ENCODE measurements around the gene SYT2.
"Not testable (repeated sequence)": the region's sequence is repeated elsewhere in the genome, so short reads cannot be mapped to it uniquely, and the experiment has no call there.

Gene SYT2

DNA sequence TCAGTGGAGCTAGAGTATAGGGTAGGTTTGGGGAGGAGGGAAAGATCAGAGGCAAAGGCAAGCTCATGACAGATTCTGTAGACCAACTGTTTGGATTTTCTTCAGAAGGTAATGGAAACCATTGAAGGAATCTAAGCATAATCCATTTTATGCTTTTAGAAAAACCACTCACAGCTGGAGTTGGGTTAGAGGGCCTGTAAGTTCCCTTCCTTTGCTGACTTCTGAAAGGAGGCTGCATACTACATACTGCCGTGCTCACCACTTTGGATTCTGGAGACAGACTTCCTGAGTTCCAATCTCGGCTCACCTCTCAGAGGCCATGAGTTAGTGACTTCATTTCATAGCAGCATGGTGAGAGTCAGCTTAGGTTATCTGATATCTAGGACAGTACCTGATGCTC, 6.4 kb upstream of the SYT2 start:
- H3K9me3 Mint-ChIP-seq, result no peaks in the 10 kb centered on the region
- H3K4me1 Mint-ChIP-seq (ENCODE audit: low read depth), result no peaks in the 10 kb centered on the region
- no peaks in the 10 kb centered on the region for H3K36me3 Mint-ChIP-seq (ENCODE audit: low read depth)
- H3K27ac Mint-ChIP-seq, result no peak overlapping the region
- H3K4me3 Mint-ChIP-seq, result no peak overlapping the region
- intact Hi-C loops (cut with micrococcal nuclease), result loop anchor here (5.0 to 10.0 kb wide), 2 partner anchors 254 to 372 kb away; partner anchors contain the start of genes PPP1R12B and UBE2T
- H3K27me3 Mint-ChIP-seq, result peaks cover 86% of the 10 kb centered on the region

DNA sequence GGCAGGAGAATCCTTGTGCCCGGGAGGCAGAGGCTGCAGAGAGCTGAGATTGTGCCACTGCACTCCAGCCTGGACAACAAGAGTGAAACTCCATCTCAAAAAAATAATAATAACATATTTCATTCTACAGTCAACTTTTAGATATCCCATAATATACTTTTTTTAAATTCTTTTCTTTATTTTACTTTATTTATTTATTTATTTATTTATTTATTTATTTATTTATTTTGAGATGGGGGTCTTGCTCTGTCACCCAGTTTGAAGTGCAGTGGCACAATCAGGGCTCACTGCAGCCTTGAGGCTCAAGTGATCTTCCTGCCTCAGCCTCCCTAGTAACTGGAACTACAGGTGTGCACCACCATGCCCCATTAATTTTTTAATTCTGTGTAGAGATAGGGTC, 3.9 kb upstream of the SYT2 start:
- not testable (repeated sequence) for H3K27ac Mint-ChIP-seq; H3K36me3 Mint-ChIP-seq (ENCODE audit: low read depth); H3K4me1 Mint-ChIP-seq (ENCODE audit: low read depth); H3K9me3 Mint-ChIP-seq; H3K4me3 Mint-ChIP-seq
- H3K27me3 Mint-ChIP-seq, result peaks cover 93% of the 10 kb centered on the region
- intact Hi-C loops (cut with micrococcal nuclease), result loop anchor here (10.0 kb wide), 1 partner anchor 369 kb away; the partner anchor contains the start of genes PPP1R12B and UBE2T

DNA sequence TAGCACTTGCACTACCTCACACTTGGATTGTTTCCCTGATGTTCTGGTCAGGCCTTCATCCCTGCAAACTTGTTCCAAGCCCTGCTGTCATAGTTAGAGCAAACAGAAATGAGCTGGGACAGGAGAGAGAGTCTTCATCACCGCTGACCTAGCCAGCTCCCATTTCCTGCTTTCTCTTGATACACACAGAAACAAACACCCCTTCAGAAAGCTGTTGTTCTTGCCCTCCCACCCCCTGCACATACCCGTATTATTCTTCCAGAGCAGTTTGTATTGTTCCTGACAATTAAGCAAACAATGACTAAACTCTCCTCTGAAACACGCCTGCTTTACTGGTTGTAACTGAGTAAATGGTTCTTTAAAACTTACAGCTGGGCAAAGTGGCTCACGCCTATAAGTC, 2.9 kb upstream of the SYT2 start:
- no peaks in the 10 kb centered on the region for H3K4me1 Mint-ChIP-seq (ENCODE audit: low read depth)
- H3K27me3 Mint-ChIP-seq, result peaks cover 94% of the 10 kb centered on the region
- H3K4me3 Mint-ChIP-seq, result no peak overlapping the region
- intact Hi-C loops (cut with micrococcal nuclease), result loop anchor here (10.0 kb wide), 1 partner anchor 368 kb away; the partner anchor contains the start of genes PPP1R12B and UBE2T
- no peaks in the 10 kb centered on the region for H3K36me3 Mint-ChIP-seq (ENCODE audit: low read depth)
- H3K9me3 Mint-ChIP-seq, result no peaks in the 10 kb centered on the region
- H3K27ac Mint-ChIP-seq, result no peak overlapping the region

DNA sequence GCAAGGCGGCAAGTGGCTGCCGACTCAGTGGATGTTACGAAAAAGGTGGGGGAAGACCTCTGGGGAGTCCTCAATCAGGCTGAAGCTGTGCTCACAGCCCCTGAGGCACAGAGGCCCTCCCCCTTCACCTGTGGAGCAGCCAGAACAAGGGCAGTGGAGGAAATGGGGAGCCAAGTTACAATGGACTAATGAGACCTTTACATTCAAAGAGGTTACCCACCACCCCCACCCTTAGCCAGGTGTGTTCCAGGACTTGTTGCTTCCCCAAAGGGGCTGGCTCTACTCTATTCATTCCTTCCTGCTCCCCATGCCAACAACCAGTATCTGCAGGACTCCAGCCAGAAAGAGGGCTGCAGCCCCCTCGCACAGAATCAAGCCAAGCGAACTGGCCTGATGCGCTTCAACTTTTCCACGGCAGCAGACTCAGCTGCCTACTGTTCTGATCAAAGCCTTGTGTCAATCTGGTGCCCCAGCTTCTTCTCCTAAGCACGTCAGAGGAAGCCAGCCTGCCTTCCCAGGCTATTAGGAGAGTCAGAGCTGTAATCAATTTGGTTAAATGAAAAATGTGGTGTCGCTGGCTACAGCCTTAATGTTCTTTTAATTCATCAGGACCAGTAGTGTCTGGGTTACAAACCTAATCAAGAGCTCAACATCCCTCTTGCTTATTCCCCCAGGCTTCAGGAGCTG, 1.8 kb upstream of the SYT2 start:
- no peak overlapping the region for H3K27ac Mint-ChIP-seq
- H3K36me3 Mint-ChIP-seq (ENCODE audit: low read depth), result no peaks in the 10 kb centered on the region
- H3K9me3 Mint-ChIP-seq, result no peaks in the 10 kb centered on the region
- no peak overlapping the region for H3K4me3 Mint-ChIP-seq
- intact Hi-C loops (cut with micrococcal nuclease), result loop anchor here (10.0 kb wide), 1 partner anchor 367 kb away; the partner anchor contains the start of genes PPP1R12B and UBE2T
- H3K27me3 Mint-ChIP-seq, result peaks cover 94% of the 10 kb centered on the region
- no peaks in the 10 kb centered on the region for H3K4me1 Mint-ChIP-seq (ENCODE audit: low read depth)

DNA sequence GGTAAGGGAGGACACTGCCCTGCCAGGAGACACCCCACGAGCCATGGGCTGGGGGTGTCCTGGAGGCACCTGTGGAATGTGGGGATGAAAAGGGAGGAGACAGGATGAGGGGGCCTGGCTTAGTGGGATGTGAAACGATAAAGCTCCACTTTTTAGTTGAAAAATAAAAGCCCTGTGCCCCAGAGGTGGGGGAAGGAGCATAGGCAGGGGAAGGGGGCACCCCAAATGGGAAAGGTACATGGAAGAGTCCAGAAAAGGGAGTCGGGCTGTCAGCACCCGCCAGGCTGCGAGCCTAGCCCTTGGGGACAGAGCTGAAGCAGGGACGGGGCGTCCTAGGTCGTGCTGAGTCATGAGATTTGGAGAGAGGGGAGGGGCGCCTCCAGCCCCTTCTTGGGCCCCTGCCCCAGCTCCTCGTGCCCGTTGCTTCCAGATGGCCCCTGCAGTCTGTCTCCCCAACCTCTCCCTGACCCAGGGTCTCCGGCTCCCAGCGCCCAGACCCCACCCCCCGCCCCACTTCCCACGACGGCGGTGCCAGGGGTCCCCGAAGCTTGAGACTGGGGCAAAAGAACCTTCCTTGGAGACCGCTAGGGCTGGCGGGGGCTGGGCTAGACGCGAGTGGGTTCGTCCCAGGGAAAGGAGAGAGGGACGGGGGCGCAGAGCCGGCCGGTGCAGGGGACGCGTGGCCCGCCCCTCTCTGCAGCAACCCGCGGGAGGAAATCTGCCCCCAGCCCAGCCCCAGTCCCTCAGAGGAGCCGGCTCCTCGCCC, 795 bp downstream of the SYT2 start:
- no peaks in the 10 kb centered on the region for H3K4me1 Mint-ChIP-seq (ENCODE audit: low read depth)
- peaks cover 95% of the 10 kb centered on the region for H3K27me3 Mint-ChIP-seq
- no peak overlapping the region for H3K4me3 Mint-ChIP-seq
- H3K9me3 Mint-ChIP-seq, result no peaks in the 10 kb centered on the region
- intact Hi-C loops (cut with micrococcal nuclease), result loop anchor here (10.0 kb wide), 1 partner anchor 365 kb away; the partner anchor contains the start of genes PPP1R12B and UBE2T
- no peak overlapping the region for H3K27ac Mint-ChIP-seq
- H3K36me3 Mint-ChIP-seq (ENCODE audit: low read depth), result no peaks in the 10 kb centered on the region

DNA sequence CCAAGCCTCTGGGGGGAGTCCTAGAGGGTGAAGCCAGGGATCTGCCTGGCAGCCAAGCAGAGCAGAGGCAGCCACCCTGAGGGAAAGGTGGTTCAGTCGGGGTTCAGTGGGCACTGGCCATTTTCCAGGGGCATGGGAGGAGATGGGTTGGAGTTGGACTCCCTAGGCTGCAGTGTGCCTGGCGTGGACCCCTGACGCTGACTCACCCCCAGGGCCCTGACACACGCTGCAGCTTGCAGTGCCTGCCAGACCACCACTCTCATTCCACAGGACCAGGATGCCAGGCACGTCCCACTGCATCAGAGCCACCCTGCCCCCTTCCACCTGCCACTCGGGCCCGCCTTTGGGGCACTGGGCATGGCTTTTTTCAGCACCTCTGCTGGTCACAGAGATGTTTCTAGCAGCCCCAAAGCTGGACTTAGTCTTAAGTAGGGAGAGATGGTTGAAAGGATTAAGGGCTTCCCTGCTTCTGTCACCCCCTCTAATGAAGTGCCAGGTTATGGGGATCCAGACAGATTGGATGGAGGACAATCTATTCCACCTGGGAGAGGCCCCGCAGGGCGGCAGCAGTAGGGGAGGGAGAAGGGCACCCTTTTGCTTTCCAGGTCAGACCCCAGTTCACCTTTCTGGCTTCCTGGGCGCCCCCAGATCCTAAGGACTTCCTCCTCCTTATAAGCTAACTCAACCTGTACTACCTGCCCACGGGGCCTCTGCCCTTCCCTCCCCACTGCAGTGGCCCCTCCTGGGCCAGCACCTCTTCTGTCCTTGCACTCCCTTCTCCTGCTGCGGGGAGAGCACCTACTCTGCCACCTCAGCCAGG, 1.6 kb downstream of the SYT2 start:
- H3K4me1 Mint-ChIP-seq (ENCODE audit: low read depth), result no peaks in the 10 kb centered on the region
- intact Hi-C loops (cut with micrococcal nuclease), result no loop called here
- H3K4me3 Mint-ChIP-seq, result no peak overlapping the region
- no peak overlapping the region for H3K27ac Mint-ChIP-seq
- no peaks in the 10 kb centered on the region for H3K36me3 Mint-ChIP-seq (ENCODE audit: low read depth)
- H3K27me3 Mint-ChIP-seq, result peaks cover 98% of the 10 kb centered on the region
- no peaks in the 10 kb centered on the region for H3K9me3 Mint-ChIP-seq

DNA sequence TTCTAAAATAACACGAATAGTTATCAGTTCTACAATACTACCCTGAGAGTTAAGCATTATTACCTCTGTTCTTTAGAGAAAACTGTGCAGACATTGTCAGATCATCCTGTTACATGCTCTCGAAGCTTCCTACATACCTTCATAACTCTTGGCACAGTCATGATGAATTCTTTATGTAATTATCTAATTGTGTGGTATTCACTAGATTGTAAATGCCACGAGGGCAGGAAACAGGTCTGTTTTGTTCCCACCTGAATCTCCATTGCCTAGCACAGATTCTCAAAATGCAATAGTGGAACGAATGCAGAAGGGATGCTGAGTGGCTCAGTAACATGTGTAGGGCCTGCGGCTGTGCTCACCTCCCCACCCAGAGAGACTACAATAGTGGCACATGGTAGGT, 3.4 kb downstream of the SYT2 start:
- intact Hi-C loops (cut with micrococcal nuclease), result no loop called here
- Mint-ChIP-seq H3K4me1 (ENCODE audit: low read depth) (no peaks in the 10 kb centered on the region), H3K27me3 (peaks cover 98% of the 10 kb centered on the region), H3K4me3 (no peak overlapping the region), H3K9me3 (no peaks in the 10 kb centered on the region), H3K27ac (no peak overlapping the region), H3K36me3 (ENCODE audit: low read depth) (no peaks in the 10 kb centered on the region)

DNA sequence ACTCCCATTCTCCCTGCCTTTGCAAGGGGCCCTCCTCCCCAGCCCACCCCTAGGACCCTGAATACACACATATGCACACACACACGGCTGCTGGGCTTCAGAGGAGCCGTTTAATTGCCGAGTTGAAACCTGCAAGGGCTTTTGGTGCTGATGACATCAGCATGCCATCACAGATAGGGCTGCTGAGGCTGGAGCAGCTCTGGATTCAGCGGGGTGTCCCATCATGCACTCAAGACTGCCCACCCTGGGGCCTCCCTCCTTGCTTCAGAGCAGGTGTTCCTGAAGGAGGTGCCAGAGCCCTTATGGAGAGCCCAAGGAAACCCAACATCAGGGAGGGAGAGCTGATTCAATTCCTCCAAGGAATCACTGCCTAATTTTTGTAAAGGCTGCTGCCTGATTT, 5.7 kb downstream of the SYT2 start:
- peaks cover 84% of the 10 kb centered on the region for H3K27me3 Mint-ChIP-seq
- no peaks in the 10 kb centered on the region for H3K36me3 Mint-ChIP-seq (ENCODE audit: low read depth)
- H3K9me3 Mint-ChIP-seq, result no peaks in the 10 kb centered on the region
- no peak overlapping the region for H3K4me3 Mint-ChIP-seq
- H3K27ac Mint-ChIP-seq, result no peak overlapping the region
- no peaks in the 10 kb centered on the region for H3K4me1 Mint-ChIP-seq (ENCODE audit: low read depth)
- intact Hi-C loops (cut with micrococcal nuclease), result no loop called here

DNA sequence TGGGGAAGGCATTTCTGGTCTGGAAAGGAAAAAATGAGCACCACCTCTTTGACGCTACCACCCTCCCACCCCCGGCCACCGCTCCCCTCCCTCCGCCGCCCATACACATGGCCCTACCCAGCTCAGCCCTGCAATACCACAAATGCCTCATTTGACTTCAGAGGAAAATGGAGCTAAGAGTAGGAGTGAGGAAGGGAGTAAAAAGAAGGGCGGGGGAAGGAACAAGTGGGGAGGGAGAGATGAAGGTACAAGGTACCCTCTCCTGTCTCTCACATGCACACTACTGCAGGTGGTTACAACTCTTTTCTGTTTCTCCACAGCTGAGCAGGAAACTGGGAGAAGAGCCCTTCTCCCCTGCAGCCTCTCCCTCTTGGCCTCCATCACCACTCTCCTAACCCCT, 7.1 kb downstream of the SYT2 start:
- Mint-ChIP-seq H3K4me1 (ENCODE audit: low read depth) (peaks cover 5% of the 10 kb centered on the region), H3K9me3 (no peaks in the 10 kb centered on the region), H3K27me3 (peaks cover 81% of the 10 kb centered on the region), H3K36me3 (ENCODE audit: low read depth) (no peaks in the 10 kb centered on the region), H3K27ac (no peak overlapping the region), H3K4me3 (no peak overlapping the region)
- intact Hi-C loops (cut with micrococcal nuclease), result no loop called here

DNA sequence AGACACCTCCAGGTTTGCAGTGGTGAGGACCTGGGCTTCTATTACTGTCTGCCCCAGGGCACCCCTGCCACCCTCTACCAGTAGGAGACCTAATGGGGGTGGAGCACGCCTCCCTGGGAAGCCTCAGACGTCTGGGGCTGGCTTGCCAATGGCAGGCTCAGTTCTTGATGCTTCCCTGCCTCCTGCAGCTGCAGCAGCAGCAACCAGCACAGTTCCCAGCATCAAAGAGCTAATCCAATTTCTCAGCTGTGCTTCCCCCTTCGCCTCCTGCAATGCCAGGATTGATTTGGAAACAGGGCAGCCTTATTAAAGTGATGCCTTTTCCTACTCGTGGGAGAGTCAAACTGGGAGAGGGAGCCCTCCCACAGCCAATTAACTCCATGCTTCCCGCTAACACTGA, 8.2 kb downstream of the SYT2 start:
- peaks cover 80% of the 10 kb centered on the region for H3K27me3 Mint-ChIP-seq
- no peaks in the 10 kb centered on the region for H3K36me3 Mint-ChIP-seq (ENCODE audit: low read depth)
- H3K4me1 Mint-ChIP-seq (ENCODE audit: low read depth), result peaks cover 6% of the 10 kb centered on the region
- no peak overlapping the region for H3K27ac Mint-ChIP-seq
- H3K4me3 Mint-ChIP-seq, result no peak overlapping the region
- intact Hi-C loops (cut with micrococcal nuclease), result no loop called here
- no peaks in the 10 kb centered on the region for H3K9me3 Mint-ChIP-seq

DNA sequence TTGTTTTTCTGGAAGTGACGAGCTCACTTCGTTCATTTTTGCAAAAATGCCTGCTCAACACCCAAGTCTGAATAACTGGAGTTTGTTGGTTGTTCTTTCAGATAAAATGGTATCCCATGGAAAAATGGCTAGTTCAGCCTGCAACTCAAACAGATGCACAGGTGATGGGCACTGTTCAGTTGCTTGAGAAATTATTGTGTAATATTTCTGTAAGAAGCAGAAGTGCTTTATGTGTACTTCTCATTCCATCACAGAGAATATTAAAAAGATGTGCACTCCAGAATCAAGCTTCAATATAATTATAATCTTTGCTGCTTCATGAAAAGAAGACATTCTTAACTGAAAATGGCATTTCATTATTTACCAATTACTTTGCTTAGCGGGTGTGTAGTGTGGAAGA, 9.1 kb downstream of the SYT2 start:
- intact Hi-C loops (cut with micrococcal nuclease), result no loop called here
- H3K4me1 Mint-ChIP-seq (ENCODE audit: low read depth), result peaks cover 6% of the 10 kb centered on the region
- H3K9me3 Mint-ChIP-seq, result no peaks in the 10 kb centered on the region
- H3K27ac Mint-ChIP-seq, result no peak overlapping the region
- peaks cover 80% of the 10 kb centered on the region for H3K27me3 Mint-ChIP-seq
- H3K4me3 Mint-ChIP-seq, result no peak overlapping the region
- no peaks in the 10 kb centered on the region for H3K36me3 Mint-ChIP-seq (ENCODE audit: low read depth)

DNA sequence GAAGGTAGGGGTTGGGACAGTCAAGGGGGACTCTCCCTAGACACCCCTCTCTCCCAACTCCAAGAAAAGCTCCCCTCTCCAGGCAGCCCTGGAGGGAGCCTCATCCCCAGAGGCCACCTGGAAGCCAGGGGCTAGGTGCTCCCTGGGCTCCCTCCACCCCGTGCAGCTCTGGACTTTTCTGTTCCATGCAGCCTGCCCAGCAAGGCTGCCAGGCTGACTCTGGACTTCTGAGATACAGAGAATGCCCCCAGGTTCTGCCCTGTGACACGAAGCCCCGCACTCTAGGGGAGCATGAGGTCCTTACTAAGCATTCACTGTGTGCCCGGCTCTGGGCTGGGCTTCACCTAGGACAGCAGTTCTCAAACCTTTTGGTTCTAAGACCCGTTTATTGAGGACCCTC, 10.2 kb downstream of the SYT2 start:
- H3K27me3 Mint-ChIP-seq, result peaks cover 80% of the 10 kb centered on the region
- no peak overlapping the region for H3K27ac Mint-ChIP-seq
- no peaks in the 10 kb centered on the region for H3K9me3 Mint-ChIP-seq
- no peak overlapping the region for H3K4me3 Mint-ChIP-seq
- peaks cover 6% of the 10 kb centered on the region for H3K4me1 Mint-ChIP-seq (ENCODE audit: low read depth)
- no peaks in the 10 kb centered on the region for H3K36me3 Mint-ChIP-seq (ENCODE audit: low read depth)
- intact Hi-C loops (cut with micrococcal nuclease), result no loop called here

DNA sequence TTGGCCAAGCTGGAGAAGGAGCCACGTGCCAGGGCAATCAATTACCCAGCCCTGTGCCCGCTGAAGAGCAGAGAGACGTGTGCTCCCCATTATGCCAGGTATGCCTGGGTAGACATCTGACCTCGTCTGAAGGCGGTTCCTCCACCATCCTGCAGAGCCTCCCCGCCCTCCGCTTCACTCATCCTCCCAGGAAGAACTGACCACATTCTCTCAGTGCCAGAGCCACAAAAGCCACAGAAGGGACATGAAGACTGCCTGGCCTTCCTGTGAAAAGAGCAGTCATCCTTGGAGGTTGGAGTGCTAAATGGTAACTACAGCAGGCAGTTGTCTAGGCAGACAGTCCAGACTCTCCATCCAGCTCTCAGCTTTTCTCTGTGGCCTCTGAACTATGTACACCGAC, 12.0 kb downstream of the SYT2 start:
- Mint-ChIP-seq H3K4me1 (ENCODE audit: low read depth) (peaks cover 6% of the 10 kb centered on the region), H3K27me3 (peaks cover 80% of the 10 kb centered on the region), H3K36me3 (ENCODE audit: low read depth) (no peaks in the 10 kb centered on the region), H3K9me3 (no peaks in the 10 kb centered on the region), H3K4me3 (no peak overlapping the region), H3K27ac (no peak overlapping the region)
- intact Hi-C loops (cut with micrococcal nuclease), result no loop called here

DNA sequence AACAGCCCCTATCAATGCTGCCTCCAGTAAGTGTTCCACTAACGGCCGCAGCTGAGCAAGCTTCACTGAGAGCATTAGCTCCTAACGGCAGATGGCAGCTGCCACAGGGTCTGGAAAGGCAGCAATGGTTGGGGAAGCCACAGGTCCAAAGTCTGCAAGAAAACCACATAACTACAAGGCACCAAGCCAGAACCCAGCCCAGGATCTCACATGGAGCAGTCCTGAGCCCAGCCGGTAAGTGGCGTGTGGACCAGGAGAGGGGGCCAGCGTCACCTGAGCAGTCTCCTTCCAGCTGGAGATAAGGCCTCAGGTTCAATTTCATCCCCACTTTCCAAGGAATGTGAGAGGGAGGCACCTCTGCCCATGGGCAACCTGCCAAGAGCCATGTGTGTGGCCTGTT, 13.2 kb downstream of the SYT2 start:
- intact Hi-C loops (cut with micrococcal nuclease), result no loop called here
- H3K4me1 Mint-ChIP-seq (ENCODE audit: low read depth), result peaks cover 6% of the 10 kb centered on the region
- H3K36me3 Mint-ChIP-seq (ENCODE audit: low read depth), result no peaks in the 10 kb centered on the region
- H3K27ac Mint-ChIP-seq, result no peak overlapping the region
- H3K27me3 Mint-ChIP-seq, result peaks cover 79% of the 10 kb centered on the region
- H3K4me3 Mint-ChIP-seq, result no peak overlapping the region
- H3K9me3 Mint-ChIP-seq, result no peaks in the 10 kb centered on the region

All from dendritic cell treated with granulocyte-macrophage colony-stimulating factor and Interleukin-4, amounts not matched to agents 40 ng/mL and 50 ng/mL, for 4 days (primary cell).